ENCODE data around the gene SLC12A7.

- TF ChIP-seq POLR2A (IDR thresholded peaks at IDR 0.05; ENCODE audit: low read length) (peak; percentile 55), GATA1 (IDR thresholded peaks at IDR 0.05; ENCODE audit: low read depth, low read length) (no peak)
Observed at GRCh38 chr5:1111727-1112289, at the start of gene SLC12A7.
